Hematopoietic multipotent progenitor cell treated with erythropoietin and hydrocortisone succinate and interleukin-3 and kit ligand, for 17 days (in vitro differentiated cells): ENCODE results near the gene SPOPL.

Experiments
- DNase-seq: peaks from one replicate; pipeline ENCODE4 v3.0.0-alpha.2; 2015; ENCODE audit warnings: low spot score

Gene SPOPL

DNA sequence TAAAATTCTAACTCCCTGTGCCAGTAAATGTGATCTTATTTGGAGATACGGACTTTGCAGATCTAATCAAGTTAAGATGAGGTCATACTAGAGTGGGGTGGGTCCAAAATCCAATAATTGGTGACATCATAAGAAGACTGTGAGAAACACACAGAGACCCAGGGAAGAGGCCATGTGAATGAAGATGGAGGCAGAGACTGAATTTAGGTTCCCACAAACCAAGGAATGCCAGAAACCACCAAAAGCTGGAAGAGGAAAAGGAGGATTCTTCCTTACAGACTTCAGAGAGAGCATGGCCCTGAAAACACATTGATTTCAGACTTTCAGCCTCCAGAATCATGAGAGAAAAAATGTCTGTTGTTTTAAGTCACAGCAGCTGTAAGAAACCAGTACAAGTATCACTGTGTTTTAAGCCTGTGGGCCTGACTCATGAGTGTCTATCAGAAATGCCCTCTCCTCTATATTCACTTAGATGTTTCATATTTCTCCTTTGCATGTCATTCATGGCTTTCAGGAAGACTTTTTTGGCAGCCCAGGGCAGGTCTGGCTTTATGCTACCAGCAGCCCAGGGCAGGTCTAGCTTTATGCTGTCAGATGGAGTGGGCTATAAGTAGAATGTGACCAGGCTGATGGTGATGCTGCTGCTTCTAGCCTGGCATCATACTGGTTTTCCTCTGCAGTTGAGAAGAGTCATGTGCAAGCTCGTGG lies 100.0 kb downstream of the SPOPL start:
- no peak for DNase-seq

DNA sequence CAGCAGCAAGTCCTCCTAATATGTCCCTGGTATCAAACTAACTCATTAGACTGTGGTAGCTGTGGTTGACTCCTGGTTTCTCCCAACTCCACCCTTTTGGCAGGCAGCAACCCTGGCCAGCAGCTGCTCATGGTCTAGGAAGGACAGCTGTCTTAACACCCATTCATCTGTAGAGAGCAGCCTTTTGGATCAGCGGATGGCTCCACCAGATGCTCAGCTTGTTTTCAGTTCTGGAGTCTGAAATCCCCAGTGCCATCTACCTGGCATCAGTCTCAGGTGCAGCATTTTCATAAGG lies 100.5 kb downstream of the SPOPL start:
- no peak for DNase-seq

DNA sequence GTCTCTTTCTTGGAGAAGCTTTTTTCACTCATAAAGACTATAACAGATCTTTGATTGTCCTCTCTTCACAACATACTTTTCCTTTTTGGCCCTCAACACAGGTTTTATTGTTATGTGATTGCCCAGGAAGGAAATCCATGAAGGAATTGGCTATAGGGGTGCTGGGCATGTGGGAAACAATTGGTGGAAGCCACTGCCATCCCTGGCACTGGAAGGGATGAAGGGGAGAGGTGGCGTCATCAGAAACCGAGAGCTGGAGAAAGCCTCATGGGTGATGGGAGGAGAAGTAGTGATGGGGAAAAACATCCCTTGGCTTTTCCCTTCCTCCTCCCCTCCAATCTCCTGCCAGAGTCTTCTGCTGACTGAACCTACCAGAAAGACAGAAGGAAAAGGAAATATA lies 106.2 kb downstream of the SPOPL start:
- DNase-seq, result no peak

DNA sequence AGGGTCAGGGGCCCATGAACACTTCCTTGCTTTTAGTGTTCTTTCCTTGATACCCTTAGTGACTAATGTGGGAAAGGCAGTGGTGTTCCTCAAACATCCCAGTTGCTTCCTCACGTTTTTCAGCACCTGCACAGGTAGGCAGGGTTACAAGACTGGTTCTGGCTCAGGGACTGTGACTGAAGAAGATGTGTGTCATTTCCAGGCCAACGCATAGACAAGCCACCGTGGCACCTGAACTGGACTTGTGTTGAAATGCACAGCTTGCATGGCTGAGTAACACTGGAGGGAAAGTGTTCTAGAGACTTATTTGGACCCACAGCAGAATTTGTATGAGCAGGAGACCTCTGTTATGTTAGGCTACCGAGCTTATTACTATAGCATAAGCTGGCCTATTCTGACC lies 107.9 kb downstream of the SPOPL start:
- no peak for DNase-seq

DNA sequence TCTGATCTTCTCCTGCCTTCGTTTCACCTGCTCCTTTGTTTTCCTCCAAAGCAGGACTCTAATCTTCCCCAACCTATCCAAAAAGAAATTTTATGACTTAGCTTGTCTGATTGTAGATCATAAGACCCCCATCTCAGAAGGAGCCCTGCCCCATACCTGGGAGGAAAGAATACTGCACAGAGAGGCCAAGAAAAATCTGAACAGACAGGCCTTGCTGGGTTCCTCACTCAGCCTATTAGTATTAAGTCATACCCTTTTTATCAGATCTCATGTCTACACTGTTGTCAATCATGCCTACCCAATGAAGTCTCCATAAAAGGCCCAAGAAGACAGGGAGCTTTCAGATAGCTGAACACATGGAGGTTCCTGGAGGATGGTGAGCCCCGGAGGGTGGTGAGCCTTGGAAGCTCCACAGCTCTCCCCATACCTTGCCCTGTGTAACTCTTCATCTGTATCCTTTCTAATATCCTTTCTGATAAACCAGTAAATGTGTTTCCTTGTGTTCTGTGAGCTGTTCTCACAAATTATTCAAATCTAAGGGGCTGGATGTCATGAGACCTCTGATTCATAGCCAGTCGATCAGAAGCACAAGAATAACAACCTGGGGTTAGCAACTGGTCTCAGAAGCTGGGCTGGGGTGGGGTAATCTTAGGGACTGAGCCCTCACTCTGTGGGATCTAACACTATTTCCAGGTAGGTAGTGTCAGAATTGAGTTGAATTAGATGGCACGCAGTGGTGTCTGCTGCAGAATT lies 108.8 kb downstream of the SPOPL start:
- no peak for DNase-seq

DNA sequence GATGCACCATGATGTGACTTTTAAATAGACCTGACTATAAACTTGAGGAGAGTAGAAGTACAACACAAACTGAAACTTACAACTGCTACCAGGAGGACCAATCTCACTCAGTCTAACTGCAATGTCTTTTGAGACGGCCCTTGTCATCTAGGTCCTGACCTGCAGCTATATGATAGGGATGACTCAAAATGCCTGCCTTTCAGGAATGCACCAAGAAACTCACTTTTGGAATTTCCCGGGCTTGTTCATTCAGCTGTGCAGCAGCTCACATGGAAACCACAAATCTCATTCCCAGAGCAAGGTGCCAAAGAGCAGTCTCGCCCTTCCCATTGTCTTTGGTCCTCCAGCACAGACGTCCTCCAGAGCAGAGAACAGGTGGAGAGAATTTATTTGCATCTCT lies 113.7 kb downstream of the SPOPL start:
- no peak for DNase-seq

DNA sequence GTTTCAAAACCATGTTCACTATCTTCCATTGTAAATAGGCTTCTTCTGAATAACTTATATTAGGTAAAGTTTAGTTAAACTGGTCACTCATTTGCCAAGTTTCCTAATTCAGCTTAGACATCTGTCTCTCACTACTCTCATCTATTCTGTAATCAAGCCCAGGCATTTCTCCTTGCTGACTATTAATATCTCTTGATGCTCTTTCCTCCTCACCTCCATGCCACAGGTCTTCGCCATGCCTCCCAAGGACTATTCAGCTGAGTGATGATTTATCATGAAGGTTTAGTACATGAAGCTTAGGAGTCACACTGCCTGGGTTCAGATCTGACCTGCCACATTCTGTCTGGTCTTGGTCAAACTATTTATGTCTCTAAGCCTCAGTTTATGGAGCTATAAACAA lies 115.5 kb downstream of the SPOPL start:
- DNase-seq, result no peak

DNA sequence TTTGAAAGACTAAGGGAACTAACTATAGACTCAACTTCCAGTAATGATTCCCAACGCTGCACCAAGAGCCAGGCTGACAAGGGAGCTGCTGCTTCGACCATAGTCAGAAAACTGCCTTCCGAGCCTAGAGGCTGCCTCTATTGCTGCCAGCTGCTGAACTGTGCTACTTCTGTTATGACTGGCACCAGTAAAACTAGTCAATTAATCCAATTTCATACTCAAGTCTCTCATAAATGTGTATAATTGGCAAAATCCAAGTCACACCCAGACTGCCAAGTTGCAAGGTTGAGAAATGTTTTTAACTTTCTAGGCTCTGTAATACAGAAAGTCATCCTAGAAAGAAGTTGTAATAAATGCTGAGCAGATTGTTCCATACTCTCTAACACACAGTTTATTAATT lies 117.4 kb downstream of the SPOPL start:
- no peak for DNase-seq

DNA sequence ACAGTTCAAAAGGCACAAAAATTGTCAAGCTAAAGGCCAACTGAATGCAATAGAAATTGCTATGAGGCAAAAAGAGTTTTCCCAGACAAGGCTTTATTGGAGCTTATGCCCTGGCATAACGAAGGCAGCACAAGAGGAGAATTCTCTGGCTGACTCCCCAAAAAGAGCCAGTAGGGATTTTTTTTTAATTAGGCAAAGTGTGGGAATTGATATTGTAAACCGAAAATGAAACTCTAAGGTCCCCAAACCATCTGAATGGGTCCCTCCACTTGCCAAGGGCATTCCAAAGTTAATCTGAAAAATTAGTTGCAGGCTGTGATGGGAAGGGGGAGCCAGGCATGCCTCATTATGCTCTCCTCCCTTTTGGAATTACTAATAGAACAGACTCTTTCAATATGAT lies 118.9 kb downstream of the SPOPL start:
- DNase-seq, result no peak

DNA sequence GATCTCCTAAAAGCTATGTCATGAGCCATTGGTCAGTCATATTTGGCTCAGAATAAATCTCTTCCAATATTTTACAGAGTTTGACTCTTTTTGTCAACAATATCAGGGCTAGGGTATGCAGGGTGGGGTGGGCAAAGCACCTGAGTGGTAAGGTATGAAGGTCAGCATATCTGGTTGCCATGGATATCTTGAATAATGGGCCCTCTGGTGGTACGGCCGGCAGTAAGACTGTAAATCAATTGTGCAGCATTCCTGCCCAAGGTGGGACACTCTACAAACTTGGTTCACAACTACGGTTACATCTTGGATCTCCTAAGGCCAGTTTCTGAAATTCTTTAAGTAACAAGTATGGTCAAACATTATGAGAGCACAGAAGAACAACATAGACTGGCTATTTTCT lies 119.6 kb downstream of the SPOPL start:
- no peak for DNase-seq

DNA sequence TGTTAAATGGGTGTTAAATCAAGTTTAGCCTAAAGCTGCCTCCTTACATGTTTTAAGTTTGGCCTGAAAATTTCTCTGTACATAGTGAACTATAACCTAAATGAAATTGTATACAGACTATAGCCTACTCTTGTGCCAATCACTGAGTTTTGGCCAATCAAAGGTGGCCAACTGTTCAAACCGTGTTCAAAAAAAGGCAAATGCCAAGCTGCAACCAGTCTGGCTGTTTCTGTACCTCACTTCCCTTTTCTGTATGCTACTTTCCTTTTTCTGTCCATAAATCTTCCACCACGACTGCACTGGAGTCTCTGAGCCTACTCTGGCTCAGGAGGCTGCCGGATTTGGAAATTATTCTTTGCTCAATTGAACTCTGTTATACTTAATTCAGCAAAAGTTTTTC lies 121.0 kb downstream of the SPOPL start:
- DNase-seq, result no peak
